ENCODE measurements around the gene RCVRN. TPM values are rescaled to one million over a fixed set of nuclear protein-coding genes. Genes with fewer than 3 reads are reported as not detected.

RCVRN gene
- total and polyA plus RNA-seq, 2 of the 4 experiments (the other 2 are of a cell fraction), result not detected

GRCh38 chr17:9917801-9918200 lies 12.7 kb upstream of the RCVRN start:
- Histone ChIP-seq H3K18ac (ENCODE audit: low read depth, low read length) (no peak overlapping the region), H3K9ac (ENCODE audit: low read depth, low read length) (no peak overlapping the region), H3K4ac (ENCODE audit: low read depth, low read length) (no peak overlapping the region), H3K4me1 (ENCODE audit: control insufficient read depth, insufficient read depth, low read length) (no peaks in the 10 kb centered on the region), H3K14ac (replicated peaks; ENCODE audit: low read depth, low read length) (no peak overlapping the region), H2BK20ac (ENCODE audit: low read depth, low read length) (no peak overlapping the region), H2BK15ac (ENCODE audit: low read depth, low read length) (no peak overlapping the region), H2AK5ac (ENCODE audit: low read depth, low read length) (no peak overlapping the region), H4K91ac (ENCODE audit: insufficient read depth, low read depth, low read length) (no peak overlapping the region), H3K27me3 (ENCODE audit: control insufficient read depth, insufficient read depth, low read length) (no peaks in the 10 kb centered on the region), H4K5ac (ENCODE audit: low read depth, low read length) (no peak overlapping the region), H4K8ac (ENCODE audit: low read depth in 2 of 2, low read length in 2 of 2) (no peak overlapping the region), H2AFZ (replicated peaks; ENCODE audit: low read length, poor library complexity) (no peak overlapping the region), H3K4me3 (ENCODE audit: insufficient read depth, low read depth, low read length) (no peak overlapping the region), H3K9me3 (ENCODE audit: control insufficient read depth, insufficient read depth, low read length) (no peaks in the 10 kb centered on the region), H3K36me3 (ENCODE audit: control insufficient read depth, insufficient read depth, low read length) (peaks cover 12% of the 10 kb centered on the region; the same call in 1 of the 2 replicates), H3K56ac (ENCODE audit: extremely low read depth, insufficient read depth, low read length) (no peak overlapping the region), H3K27ac (ENCODE audit: insufficient read depth, low read length) (no peak overlapping the region), H2AK9ac (replicated peaks; ENCODE audit: low read depth, low read length, poor library complexity) (no peak overlapping the region), H3K79me1 (ENCODE audit: low read depth in 1 of 2, low read length in 2 of 2) (no peaks in the 10 kb centered on the region), H3K9me1 (ENCODE audit: insufficient read depth, low read length) (no peaks in the 10 kb centered on the region), H3K23ac (ENCODE audit: low read depth, low read length) (no peak overlapping the region), H2BK120ac (ENCODE audit: low read depth, low read length) (no peak overlapping the region), H3K4me2 (ENCODE audit: low read depth, low read length) (no peak overlapping the region), H4K20me1 (ENCODE audit: insufficient read depth, low read length) (no peaks in the 10 kb centered on the region), H2BK5ac (ENCODE audit: low read depth, low read length, poor library complexity, severe bottlenecking) (no peak overlapping the region)
- 77% methylated on average over 4 of the region's 19 CpGs; no CpG with 5 or more reads in 1 of the 2 experiments for WGBS, 2 experiments (ENCODE audit: extremely low coverage in 2 of 2, insufficient read length in 1 of 2)
- ChIA-PET POLR2A (ENCODE audit: unreplicated experiment) (no interaction called here), CTCF (interaction anchor here (0.9 to 1.6 kb wide), 2 partner anchors 11 to 700 kb away, joined by 3 to 6 read pairs; no protein-coding TSS in a partner anchor)
- intact Hi-C loops (cut with micrococcal nuclease), result no loop called here
- dilution Hi-C loops (cut with HindIII; ENCODE audit: low sequenced_read_pairs, unreplicated experiment), result no loop called here
- TF ChIP-seq MXI1 (IDR thresholded peaks at IDR 0.05; ENCODE audit: borderline replicate concordance, low read depth, low read length), result no peak
- TF ChIP-seq CEBPB (IDR thresholded peaks at IDR 0.05; ENCODE audit: low read depth, low read length), result no peak
- TF ChIP-seq CHD1 (IDR thresholded peaks at IDR 0.05; ENCODE audit: low read depth, low read length), result no peak
- TF ChIP-seq FOS (IDR thresholded peaks at IDR 0.05; ENCODE audit: low read depth, low read length), result no peak
- TF ChIP-seq BHLHE40 (IDR thresholded peaks at IDR 0.05; ENCODE audit: low read depth, low read length), result no peak
- no peak for TF ChIP-seq MAZ (IDR thresholded peaks at IDR 0.05; ENCODE audit: borderline replicate concordance, low read depth, low read length)
- TF ChIP-seq NFE2L2 (IDR thresholded peaks at IDR 0.05; ENCODE audit: low read depth, low read length), result no peak
- no peak for TF ChIP-seq RAD21 (IDR thresholded peaks at IDR 0.05; ENCODE audit: low read length)
- no TSS peak for BruUV-seq (replicated peaks)
- ATAC-seq (ENCODE audit: low read depth) (no peak), DNase-seq (no peak)
- in situ Hi-C loops (cut with MboI; ENCODE audit: low sequenced_read_pairs), result no loop called here

Data from IMR-90 (cell line).